Astrocyte of the cerebellum (primary cell): ENCODE measurements around the gene RBMS1.

Source experiments
- DNase-seq: peaks from one replicate; pipeline ENCODE4 v3.0.0-alpha.2; 2011; ENCODE audit warnings: low read depth
- H3K4me3 ChIP-seq: 2 replicates; pipeline ENCODE4 v1.5.1; 2011; ENCODE audit warnings: mild to moderate bottlenecking, low read depth, low read length, moderate library complexity
- in situ Hi-C: cut with HindIII; loops from 2 replicates; pipeline ENCODE4 v1.10.0; 2017; ENCODE audit warnings: low sequenced_read_pairs
- TF ChIP-seq, protein P1 (sequence below): IDR thresholded peaks from 2 replicates; pipeline ENCODE4 v1.5.1; 2012; ENCODE audit warnings: low read length, low read depth, moderate library complexity, mild to moderate bottlenecking; ENCODE audit errors: missing control alignments

Gene RBMS1

DNA sequence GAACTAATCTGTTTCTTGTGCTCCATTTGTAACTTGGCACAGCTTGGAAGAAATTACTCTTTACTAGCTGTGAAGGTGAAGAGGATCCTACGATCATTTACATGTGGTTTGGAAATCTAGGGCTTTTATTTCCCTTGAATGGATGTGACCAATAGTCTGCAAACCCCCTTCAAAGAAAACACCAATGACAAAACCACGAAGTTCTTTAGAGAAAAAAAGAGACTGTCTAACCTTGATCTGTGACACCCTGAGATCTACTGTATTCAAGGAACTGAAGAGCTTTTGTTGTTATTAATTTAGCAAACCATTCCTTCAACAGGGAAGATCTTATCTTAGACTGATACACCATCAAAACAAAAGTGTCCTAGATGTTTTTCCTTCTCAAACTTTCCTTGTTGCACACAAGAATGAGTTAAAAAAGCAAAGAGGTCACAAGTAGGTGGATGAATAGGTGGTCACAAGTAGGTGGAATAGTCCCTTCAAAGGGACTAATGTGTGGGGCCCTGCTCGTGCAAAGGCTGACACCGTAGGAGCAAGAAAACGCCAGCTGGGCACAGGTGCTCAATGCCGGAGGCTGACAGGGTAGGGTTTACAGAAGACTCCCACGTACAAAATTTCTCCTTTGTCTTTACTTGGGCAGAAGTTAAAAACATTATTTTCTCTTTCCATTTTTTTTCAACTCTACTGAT, 197.9 kb downstream of the RBMS1 start:
- no peak for DNase-seq
- H3K4me3 ChIP-seq = no peak overlapping the region
- in situ Hi-C loops = no loop called here
- TF ChIP-seq, protein P1, sequence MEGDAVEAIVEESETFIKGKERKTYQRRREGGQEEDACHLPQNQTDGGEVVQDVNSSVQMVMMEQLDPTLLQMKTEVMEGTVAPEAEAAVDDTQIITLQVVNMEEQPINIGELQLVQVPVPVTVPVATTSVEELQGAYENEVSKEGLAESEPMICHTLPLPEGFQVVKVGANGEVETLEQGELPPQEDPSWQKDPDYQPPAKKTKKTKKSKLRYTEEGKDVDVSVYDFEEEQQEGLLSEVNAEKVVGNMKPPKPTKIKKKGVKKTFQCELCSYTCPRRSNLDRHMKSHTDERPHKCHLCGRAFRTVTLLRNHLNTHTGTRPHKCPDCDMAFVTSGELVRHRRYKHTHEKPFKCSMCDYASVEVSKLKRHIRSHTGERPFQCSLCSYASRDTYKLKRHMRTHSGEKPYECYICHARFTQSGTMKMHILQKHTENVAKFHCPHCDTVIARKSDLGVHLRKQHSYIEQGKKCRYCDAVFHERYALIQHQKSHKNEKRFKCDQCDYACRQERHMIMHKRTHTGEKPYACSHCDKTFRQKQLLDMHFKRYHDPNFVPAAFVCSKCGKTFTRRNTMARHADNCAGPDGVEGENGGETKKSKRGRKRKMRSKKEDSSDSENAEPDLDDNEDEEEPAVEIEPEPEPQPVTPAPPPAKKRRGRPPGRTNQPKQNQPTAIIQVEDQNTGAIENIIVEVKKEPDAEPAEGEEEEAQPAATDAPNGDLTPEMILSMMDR = no peak

DNA sequence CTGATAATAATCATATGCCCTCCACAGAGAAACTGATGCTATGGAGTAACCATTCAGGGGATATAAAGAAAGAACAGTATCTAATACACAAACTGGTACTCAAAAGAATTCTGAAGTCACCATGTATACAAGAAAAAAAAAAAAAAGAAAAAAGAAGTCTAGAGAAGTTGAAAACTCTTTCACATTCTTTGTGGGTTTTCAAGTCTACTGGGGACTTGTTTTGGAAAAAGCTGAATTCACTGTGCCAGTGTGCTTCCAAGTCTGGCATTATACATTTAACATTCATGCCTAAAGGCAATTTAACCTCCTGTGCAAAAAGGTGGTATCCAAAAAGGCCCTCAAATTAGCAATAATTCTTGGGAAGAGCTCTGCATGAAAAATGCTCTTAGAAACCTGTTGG, 198.7 kb downstream of the RBMS1 start:
- no peak overlapping the region for H3K4me3 ChIP-seq
- no peak for DNase-seq
- TF ChIP-seq, protein P1 = no peak
- in situ Hi-C loops = no loop called here

- H3K4me3 ChIP-seq = no peak overlapping the region
- in situ Hi-C loops = no loop called here
- DNase-seq = no peak
- TF ChIP-seq, protein P1 = no peak
These were observed 199.2 kb downstream of the RBMS1 start for GRCh38 chr2:160294339-160294803.

GRCh38 chr2:160293391-160294091, 200.1 kb downstream of the RBMS1 start:
- TF ChIP-seq, protein P1 = no peak
- in situ Hi-C loops = no loop called here
- no peak for DNase-seq
- no peak overlapping the region for H3K4me3 ChIP-seq

DNA sequence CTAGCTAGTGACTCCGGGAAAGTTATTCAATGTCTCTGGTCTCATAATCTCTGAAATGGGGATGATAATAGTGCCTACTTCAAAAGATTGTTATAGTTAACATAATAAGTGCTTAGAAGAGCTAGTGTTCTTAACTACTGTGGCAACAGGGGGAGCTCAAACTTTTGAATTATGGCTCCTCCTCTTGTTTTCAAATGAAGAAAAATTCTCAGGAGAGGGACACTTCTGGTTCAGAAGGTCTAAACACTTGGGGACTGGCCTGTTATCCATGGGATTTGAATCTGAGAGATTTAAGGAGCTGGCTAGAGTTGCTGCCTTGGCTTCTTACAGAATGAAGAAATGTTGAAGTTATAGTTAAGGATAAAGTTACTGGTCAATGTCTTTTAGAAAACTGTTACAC, 201.4 kb downstream of the RBMS1 start:
- TF ChIP-seq, protein P1 = peak; percentile 30
- in situ Hi-C loops = no loop called here
- DNase-seq = no peak
- H3K4me3 ChIP-seq = no peak overlapping the region

- DNase-seq = no peak
- TF ChIP-seq, protein P1 = no peak
- H3K4me3 ChIP-seq = no peak overlapping the region
- in situ Hi-C loops = no loop called here
These were observed 202.2 kb downstream of the RBMS1 start for GRCh38 chr2:160291382-160291781.
